Caco-2 (cell line): ENCODE data around the gene ACYP1. TPM values are rescaled to one million over a fixed set of nuclear protein-coding genes. Genes with fewer than 3 reads are reported as not detected.

Experiments
- BruUV-seq: library from RNA; stranded (reverse); fragments of 400-500 nt; replicated peaks from 2 replicates; lab custom pipeline; 2021; lab: Mats Ljungman, UMichigan
- CTCF ChIA-PET: fragments of 300-600 bp; sonication (Branson Sonifier 250); formaldehyde crosslinking; loops from one replicate; lab custom pipeline; 2022; ENCODE audit warnings: antibody characterized with exemption; lab: Charles Lee
- POLR2A ChIA-PET: fragments of 300-600 bp; sonication (Branson Sonifier 250); formaldehyde crosslinking; loops from one replicate; lab custom pipeline; 2022; ENCODE audit warnings: antibody characterized with exemption; lab: Charles Lee
- DNase-seq, 2 experiments: peaks; one replicate each; pipeline versions ENCODE4 v3.0.0 to v3.0.0-alpha.2; 2020 to 2022
- H3K27me3 ChIP-seq: replicated peaks from 2 replicates; pipeline ENCODE4 v1.6.0; 2011; ENCODE audit warnings: low read length; ENCODE audit not compliant: control insufficient read depth, insufficient read depth
- H3K36me3 ChIP-seq: 2 replicates; pipeline ENCODE4 v1.5.1; 2011; ENCODE audit warnings: low read length; ENCODE audit not compliant: control insufficient read depth, insufficient read depth
- H3K4me1 ChIP-seq: fragments of 250-450 bp; sonication (Bioruptor Pico); 2 replicates; pipeline ENCODE4 v1.5.1; 2020; ENCODE audit warnings: mild to moderate bottlenecking
- H3K4me3 ChIP-seq: 2 replicates; pipeline ENCODE4 v1.5.1; 2011; ENCODE audit warnings: low read depth, mild to moderate bottlenecking, control low read depth, low read length
- H3K9me3 ChIP-seq: fragments of 250-450 bp; sonication (Bioruptor Pico); 2 replicates; pipeline ENCODE4 v1.5.1; 2020; ENCODE audit warnings: mild to moderate bottlenecking, moderate library complexity
- H3K27ac Mint-ChIP-seq: one replicate; pipeline ENCODE4 v1.8.0; 2022; ENCODE audit warnings: mixed read lengths; ENCODE audit not compliant: unreplicated experiment
- H3K27me3 Mint-ChIP-seq: one replicate; pipeline ENCODE4 v1.8.0; 2022; ENCODE audit warnings: mixed read lengths; ENCODE audit not compliant: insufficient read depth, unreplicated experiment
- H3K36me3 Mint-ChIP-seq: one replicate; pipeline ENCODE4 v1.8.0; 2022; ENCODE audit warnings: mild to moderate bottlenecking, mixed read lengths; ENCODE audit not compliant: insufficient read depth, unreplicated experiment
- H3K4me1 Mint-ChIP-seq: one replicate; pipeline ENCODE4 v1.8.0; 2022; ENCODE audit warnings: low read depth, mixed read lengths; ENCODE audit not compliant: unreplicated experiment
- H3K4me3 Mint-ChIP-seq: one replicate; pipeline ENCODE4 v1.8.0; 2022; ENCODE audit warnings: mild to moderate bottlenecking, moderate library complexity, mixed read lengths; ENCODE audit not compliant: unreplicated experiment
- H3K9me3 Mint-ChIP-seq: one replicate; pipeline ENCODE4 v1.8.0; 2022; ENCODE audit warnings: mixed read lengths; ENCODE audit not compliant: unreplicated experiment
- CTCF ChIP-seq, 2 experiments: fragments of 200-600 bp in 1 of 2; IDR thresholded peaks; 1 replicate in 1 of 2; 2 replicates in 1 of 2; pipeline versions ENCODE4 v1.5.1 to v1.8.0; 2011 to 2022; ENCODE audit warnings: antibody characterized with exemption in 1 of 2, control low read depth in 1 of 2, inconsistent platforms in 1 of 2, low read depth in 1 of 2, low read length in 1 of 2, mild to moderate bottlenecking in 1 of 2, moderate library complexity in 1 of 2; ENCODE audit not compliant: insufficient read depth in 1 of 2, severe bottlenecking in 1 of 2, unreplicated experiment in 1 of 2
- intact Hi-C: fragments of 100-400 bp; cut with micrococcal nuclease; formaldehyde crosslinking; loops from one replicate; pipeline ENCODE4 v1.10.0; 2022; ENCODE audit not compliant: unreplicated experiment
- total RNA-seq: library from RNA; stranded (reverse); gene quantifications from 2 replicates; pipeline ENCODE4 v1.2.3, GENCODE V29; 2022

Gene ACYP1
- total RNA-seq, 1 experiment from 2014 or later, result 16.0 TPM

GRCh38 chr14:75077794-75078193 is 14.0 kb upstream of the ACYP1 start:
- CTCF ChIA-PET, result no interaction called here
- no peak for DNase-seq
- no peak overlapping the region for H3K27ac Mint-ChIP-seq
- Histone ChIP-seq H3K4me3 (no peak overlapping the region), H3K4me1 (no peaks in the 10 kb centered on the region), H3K27me3 (no peaks in the 10 kb centered on the region), H3K36me3 (no peaks in the 10 kb centered on the region; the same call in 1 of the 2 replicates), H3K9me3 (no peaks in the 10 kb centered on the region)
- no peaks in the 10 kb centered on the region for H3K9me3 Mint-ChIP-seq
- no TSS peak for BruUV-seq
- POLR2A ChIA-PET, result interaction anchor here (1.1 kb wide), 1 partner anchor 8 kb away, joined by 6 read pairs; the partner anchor contains the start of gene ZC2HC1C
- intact Hi-C loops, result no loop called here
- peaks cover 5% of the 10 kb centered on the region for H3K36me3 Mint-ChIP-seq
- H3K4me3 Mint-ChIP-seq, result no peak overlapping the region
- no peaks in the 10 kb centered on the region for H3K4me1 Mint-ChIP-seq
- no peaks in the 10 kb centered on the region for H3K27me3 Mint-ChIP-seq
- no peak for TF ChIP-seq CTCF (IDR thresholded peaks at IDR 0.05; ENCODE audit: insufficient read depth in 1 of 2, low read depth in 1 of 2, low read length in 1 of 2, severe bottlenecking in 1 of 2, unreplicated experiment in 1 of 2)

DNA sequence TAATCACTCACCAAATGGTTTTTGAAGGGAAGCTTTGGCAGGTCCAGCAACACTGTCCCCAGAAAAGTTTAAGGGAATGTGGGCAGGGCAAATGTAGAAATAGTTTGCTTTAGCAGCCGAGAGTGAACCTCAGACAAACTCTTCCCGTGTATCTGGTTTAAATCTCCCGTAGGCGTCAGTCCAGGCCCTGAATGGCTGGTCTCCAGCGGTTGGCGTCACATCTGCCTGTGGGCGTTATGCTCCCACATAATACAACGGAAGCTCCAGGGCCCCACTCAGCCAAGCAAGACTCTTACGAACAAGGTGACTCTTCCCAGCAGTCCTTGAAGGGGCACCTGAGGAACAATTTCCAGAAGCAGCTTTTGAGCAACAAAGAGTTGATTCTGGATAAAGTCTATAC is 6.6 kb upstream of the ACYP1 start:
- Mint-ChIP-seq H3K9me3 (no peaks in the 10 kb centered on the region), H3K27ac (no peak overlapping the region), H3K4me1 (peaks cover 6% of the 10 kb centered on the region), H3K27me3 (no peaks in the 10 kb centered on the region), H3K36me3 (peaks cover 6% of the 10 kb centered on the region), H3K4me3 (no peak overlapping the region)
- H3K36me3 ChIP-seq, result no peaks in the 10 kb centered on the region
- TF ChIP-seq CTCF (IDR thresholded peaks at IDR 0.05; ENCODE audit: insufficient read depth in 1 of 2, low read depth in 1 of 2, low read length in 1 of 2, severe bottlenecking in 1 of 2, unreplicated experiment in 1 of 2), result no peak
- no TSS peak for BruUV-seq
- POLR2A ChIA-PET, result no interaction called here
- no peak for DNase-seq
- H3K4me1 ChIP-seq, result peaks cover 5% of the 10 kb centered on the region
- peak overlapping the region; percentile 54; the same call in 1 of the 2 replicates for H3K4me3 ChIP-seq
- H3K27me3 ChIP-seq, result no peaks in the 10 kb centered on the region
- no peaks in the 10 kb centered on the region for H3K9me3 ChIP-seq
- intact Hi-C loops, result no loop called here
- CTCF ChIA-PET, result interaction anchor here (1.3 kb wide), 1 partner anchor 125 kb away, joined by 5 read pairs; no protein-coding TSS in a partner anchor

DNA sequence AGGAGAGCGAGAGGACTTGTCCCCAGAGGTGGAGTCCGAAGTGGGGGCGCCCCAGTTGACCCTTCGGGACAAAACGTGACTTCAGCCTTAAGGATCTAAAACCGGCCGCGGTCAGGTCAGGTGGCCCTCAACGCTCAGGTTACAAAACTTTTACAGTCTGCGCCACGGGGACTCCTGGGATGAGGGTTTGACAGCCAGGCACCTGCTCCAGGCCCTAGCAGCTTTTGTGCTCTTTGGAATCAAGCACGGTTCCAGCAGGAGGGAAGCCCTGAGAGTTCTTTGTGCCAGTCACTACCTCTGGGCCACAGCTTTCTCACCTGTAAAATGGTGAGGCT is 6.0 kb upstream of the ACYP1 start:
- Mint-ChIP-seq H3K4me3 (no peak overlapping the region), H3K27me3 (no peaks in the 10 kb centered on the region), H3K9me3 (no peaks in the 10 kb centered on the region), H3K36me3 (peaks cover 6% of the 10 kb centered on the region), H3K4me1 (peaks cover 6% of the 10 kb centered on the region), H3K27ac (no peak overlapping the region)
- CTCF ChIA-PET, result interaction anchor here (0.8 to 1.3 kb wide), 5 partner anchors 13 to 164 kb away, joined by 3 to 5 read pairs (median 3); partner anchors contain the start of gene RPS6KL1
- intact Hi-C loops, result loop anchor here (2.0 to 5.0 kb wide), 2 partner anchors 19 to 117 kb away; partner anchors contain the start of gene MLH3
- TF ChIP-seq CTCF (IDR thresholded peaks at IDR 0.05; ENCODE audit: insufficient read depth in 1 of 2, low read depth in 1 of 2, low read length in 1 of 2, severe bottlenecking in 1 of 2, unreplicated experiment in 1 of 2), result no peak
- H3K9me3 ChIP-seq, result no peaks in the 10 kb centered on the region
- H3K27me3 ChIP-seq, result no peaks in the 10 kb centered on the region
- peaks cover 5% of the 10 kb centered on the region for H3K4me1 ChIP-seq
- peak overlapping the region; percentile 54 for H3K4me3 ChIP-seq
- DNase-seq, result no peak
- TSS peak; percentile 36 for BruUV-seq
- H3K36me3 ChIP-seq, result no peaks in the 10 kb centered on the region
- POLR2A ChIA-PET, result interaction anchor here (0.6 to 1.0 kb wide), 7 partner anchors 9 to 193 kb away, joined by 3 to 7 read pairs (median 6); partner anchors contain the start of genes EIF2B2, PGF and RPS6KL1
